Activated CD4-positive, CD25-positive, alpha-beta regulatory T cell treated with anti-CD3 and anti-CD28 coated beads, Interleukin-2, amount 50 U/mL, for 16 hours (primary cell): Measurements from ENCODE around the gene MCCD1.
A peak's percentile ranks its signal among the peaks of the same experiment; 100 is the strongest.

Experiments used
- DNase-seq: peaks from one replicate; pipeline ENCODE4 v3.0.0-alpha.2; 2020; ENCODE audit warnings: low read depth, low spot score

Gene MCCD1

DNA sequence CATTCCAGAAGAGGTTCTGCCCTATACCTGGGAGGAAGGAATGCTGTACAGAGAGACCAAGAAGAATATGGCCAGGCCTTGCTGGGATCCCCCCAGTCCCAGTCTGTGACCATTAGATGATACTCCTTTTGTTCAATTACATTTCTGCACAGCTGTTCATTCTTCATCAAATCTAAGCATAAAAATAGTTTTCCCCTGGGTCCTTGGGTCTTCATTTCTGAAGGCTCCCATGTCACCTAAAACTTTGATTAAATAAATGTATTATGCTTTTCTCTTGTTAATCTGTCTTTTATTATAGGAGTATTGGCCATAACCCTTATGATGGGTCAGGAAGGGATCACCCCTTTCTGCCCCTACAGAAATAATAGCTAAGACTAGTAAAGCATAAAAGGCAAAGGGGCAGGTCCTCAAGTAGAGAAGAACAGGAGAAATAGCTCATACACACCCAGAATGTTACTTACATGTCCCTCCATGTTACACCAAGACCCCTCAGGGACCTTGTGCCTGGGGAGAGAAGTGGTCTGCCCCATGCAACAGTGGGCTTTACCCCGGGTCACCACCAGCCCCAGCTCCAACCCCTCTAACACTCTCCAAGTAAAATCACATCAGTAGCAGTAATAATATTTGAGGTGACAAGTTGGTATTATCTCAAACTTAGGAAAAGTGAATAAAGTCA lies 41.2 kb downstream of the MCCD1 start:
- no peak for DNase-seq

DNA sequence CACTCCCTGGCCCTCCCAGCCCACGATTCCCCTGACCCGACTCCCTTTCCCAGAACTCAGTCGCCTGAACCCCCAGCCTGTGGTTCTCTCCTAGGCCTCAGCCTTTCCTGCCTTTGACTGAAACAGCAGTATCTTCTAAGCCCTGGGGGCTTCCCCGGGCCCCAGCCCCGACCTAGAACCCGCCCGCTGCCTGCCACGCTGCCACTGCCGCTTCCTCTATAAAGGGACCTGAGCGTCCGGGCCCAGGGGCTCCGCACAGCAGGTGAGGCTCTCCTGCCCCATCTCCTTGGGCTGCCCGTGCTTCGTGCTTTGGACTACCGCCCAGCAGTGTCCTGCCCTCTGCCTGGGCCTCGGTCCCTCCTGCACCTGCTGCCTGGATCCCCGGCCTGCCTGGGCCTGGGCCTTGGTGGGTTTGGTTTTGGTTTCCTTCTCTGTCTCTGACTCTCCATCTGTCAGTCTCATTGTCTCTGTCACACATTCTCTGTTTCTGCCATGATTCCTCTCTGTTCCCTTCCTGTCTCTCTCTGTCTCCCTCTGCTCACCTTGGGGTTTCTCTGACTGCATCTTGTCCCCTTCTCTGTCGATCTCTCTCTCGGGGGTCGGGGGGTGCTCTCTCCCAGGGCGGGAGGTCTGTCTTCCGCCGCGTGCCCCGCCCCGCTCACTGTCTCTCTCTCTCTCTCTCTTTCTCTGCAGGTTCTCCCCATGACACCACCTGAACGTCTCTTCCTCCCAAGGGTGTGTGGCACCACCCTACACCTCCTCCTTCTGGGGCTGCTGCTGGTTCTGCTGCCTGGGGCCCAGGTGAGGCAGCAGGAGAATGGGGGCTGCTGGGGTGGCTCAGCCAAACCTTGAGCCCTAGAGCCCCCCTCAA lies 43.5 kb downstream of the MCCD1 start, which contains the start of gene LTA:
Gene LTA (plus strand): TSS at position 249 of the 871 bp plus-strand sequence. CDS start 454 bp downstream, at position 703.
- peak; percentile 52 for DNase-seq

DNA sequence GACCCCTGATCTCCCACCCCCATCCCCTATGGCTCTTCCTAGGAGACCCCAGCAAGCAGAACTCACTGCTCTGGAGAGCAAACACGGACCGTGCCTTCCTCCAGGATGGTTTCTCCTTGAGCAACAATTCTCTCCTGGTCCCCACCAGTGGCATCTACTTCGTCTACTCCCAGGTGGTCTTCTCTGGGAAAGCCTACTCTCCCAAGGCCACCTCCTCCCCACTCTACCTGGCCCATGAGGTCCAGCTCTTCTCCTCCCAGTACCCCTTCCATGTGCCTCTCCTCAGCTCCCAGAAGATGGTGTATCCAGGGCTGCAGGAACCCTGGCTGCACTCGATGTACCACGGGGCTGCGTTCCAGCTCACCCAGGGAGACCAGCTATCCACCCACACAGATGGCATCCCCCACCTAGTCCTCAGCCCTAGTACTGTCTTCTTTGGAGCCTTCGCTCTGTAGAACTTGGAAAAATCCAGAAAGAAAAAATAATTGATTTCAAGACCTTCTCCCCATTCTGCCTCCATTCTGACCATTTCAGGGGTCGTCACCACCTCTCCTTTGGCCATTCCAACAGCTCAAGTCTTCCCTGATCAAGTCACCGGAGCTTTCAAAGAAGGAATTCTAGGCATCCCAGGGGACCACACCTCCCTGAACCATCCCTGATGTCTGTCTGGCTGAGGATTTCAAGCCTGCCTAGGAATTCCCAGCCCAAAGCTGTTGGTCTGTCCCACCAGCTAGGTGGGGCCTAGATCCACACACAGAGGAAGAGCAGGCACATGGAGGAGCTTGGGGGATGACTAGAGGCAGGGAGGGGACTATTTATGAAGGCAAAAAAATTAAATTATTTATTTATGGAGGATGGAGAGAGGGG lies 44.7 kb downstream of the MCCD1 start:
- no peak for DNase-seq

DNA sequence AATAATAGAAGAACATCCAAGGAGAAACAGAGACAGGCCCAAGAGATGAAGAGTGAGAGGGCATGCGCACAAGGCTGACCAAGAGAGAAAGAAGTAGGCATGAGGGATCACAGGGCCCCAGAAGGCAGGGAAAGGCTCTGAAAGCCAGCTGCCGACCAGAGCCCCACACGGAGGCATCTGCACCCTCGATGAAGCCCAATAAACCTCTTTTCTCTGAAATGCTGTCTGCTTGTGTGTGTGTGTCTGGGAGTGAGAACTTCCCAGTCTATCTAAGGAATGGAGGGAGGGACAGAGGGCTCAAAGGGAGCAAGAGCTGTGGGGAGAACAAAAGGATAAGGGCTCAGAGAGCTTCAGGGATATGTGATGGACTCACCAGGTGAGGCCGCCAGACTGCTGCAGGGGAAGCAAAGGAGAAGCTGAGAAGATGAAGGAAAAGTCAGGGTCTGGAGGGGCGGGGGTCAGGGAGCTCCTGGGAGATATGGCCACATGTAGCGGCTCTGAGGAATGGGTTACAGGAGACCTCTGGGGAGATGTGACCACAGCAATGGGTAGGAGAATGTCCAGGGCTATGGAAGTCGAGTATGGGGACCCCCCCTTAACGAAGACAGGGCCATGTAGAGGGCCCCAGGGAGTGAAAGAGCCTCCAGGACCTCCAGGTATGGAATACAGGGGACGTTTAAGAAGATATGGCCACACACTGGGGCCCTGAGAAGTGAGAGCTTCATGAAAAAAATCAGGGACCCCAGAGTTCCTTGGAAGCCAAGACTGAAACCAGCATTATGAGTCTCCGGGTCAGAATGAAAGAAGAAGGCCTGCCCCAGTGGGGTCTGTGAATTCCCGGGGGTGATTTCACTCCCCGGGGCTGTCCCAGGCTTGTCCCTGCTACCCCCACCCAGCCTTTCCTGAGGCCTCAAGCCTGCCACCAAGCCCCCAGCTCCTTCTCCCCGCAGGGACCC lies 45.6 kb downstream of the MCCD1 start:
- DNase-seq: no peak

DNA sequence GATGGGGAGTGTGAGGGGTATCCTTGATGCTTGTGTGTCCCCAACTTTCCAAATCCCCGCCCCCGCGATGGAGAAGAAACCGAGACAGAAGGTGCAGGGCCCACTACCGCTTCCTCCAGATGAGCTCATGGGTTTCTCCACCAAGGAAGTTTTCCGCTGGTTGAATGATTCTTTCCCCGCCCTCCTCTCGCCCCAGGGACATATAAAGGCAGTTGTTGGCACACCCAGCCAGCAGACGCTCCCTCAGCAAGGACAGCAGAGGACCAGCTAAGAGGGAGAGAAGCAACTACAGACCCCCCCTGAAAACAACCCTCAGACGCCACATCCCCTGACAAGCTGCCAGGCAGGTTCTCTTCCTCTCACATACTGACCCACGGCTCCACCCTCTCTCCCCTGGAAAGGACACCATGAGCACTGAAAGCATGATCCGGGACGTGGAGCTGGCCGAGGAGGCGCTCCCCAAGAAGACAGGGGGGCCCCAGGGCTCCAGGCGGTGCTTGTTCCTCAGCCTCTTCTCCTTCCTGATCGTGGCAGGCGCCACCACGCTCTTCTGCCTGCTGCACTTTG lies 46.7 kb downstream of the MCCD1 start, which contains the start of gene TNF:
Gene TNF (plus strand): TSS at position 231 of the 567 bp plus-strand sequence. CDS start 177 bp downstream, at position 408.
- peak; percentile 68 for DNase-seq

DNA sequence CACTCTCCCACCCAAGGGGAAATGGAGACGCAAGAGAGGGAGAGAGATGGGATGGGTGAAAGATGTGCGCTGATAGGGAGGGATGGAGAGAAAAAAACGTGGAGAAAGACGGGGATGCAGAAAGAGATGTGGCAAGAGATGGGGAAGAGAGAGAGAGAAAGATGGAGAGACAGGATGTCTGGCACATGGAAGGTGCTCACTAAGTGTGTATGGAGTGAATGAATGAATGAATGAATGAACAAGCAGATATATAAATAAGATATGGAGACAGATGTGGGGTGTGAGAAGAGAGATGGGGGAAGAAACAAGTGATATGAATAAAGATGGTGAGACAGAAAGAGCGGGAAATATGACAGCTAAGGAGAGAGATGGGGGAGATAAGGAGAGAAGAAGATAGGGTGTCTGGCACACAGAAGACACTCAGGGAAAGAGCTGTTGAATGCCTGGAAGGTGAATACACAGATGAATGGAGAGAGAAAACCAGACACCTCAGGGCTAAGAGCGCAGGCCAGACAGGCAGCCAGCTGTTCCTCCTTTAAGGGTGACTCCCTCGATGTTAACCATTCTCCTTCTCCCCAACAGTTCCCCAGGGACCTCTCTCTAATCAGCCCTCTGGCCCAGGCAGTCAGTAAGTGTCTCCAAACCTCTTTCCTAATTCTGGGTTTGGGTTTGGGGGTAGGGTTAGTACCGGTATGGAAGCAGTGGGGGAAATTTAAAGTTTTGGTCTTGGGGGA lies 47.4 kb downstream of the MCCD1 start:
- DNase-seq: no peak

DNA sequence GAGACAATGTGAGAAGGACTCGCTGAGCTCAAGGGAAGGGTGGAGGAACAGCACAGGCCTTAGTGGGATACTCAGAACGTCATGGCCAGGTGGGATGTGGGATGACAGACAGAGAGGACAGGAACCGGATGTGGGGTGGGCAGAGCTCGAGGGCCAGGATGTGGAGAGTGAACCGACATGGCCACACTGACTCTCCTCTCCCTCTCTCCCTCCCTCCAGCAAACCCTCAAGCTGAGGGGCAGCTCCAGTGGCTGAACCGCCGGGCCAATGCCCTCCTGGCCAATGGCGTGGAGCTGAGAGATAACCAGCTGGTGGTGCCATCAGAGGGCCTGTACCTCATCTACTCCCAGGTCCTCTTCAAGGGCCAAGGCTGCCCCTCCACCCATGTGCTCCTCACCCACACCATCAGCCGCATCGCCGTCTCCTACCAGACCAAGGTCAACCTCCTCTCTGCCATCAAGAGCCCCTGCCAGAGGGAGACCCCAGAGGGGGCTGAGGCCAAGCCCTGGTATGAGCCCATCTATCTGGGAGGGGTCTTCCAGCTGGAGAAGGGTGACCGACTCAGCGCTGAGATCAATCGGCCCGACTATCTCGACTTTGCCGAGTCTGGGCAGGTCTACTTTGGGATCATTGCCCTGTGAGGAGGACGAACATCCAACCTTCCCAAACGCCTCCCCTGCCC lies 48.3 kb downstream of the MCCD1 start:
- no peak for DNase-seq

DNA sequence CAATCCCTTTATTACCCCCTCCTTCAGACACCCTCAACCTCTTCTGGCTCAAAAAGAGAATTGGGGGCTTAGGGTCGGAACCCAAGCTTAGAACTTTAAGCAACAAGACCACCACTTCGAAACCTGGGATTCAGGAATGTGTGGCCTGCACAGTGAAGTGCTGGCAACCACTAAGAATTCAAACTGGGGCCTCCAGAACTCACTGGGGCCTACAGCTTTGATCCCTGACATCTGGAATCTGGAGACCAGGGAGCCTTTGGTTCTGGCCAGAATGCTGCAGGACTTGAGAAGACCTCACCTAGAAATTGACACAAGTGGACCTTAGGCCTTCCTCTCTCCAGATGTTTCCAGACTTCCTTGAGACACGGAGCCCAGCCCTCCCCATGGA lies 48.8 kb downstream of the MCCD1 start:
- no peak for DNase-seq

DNA sequence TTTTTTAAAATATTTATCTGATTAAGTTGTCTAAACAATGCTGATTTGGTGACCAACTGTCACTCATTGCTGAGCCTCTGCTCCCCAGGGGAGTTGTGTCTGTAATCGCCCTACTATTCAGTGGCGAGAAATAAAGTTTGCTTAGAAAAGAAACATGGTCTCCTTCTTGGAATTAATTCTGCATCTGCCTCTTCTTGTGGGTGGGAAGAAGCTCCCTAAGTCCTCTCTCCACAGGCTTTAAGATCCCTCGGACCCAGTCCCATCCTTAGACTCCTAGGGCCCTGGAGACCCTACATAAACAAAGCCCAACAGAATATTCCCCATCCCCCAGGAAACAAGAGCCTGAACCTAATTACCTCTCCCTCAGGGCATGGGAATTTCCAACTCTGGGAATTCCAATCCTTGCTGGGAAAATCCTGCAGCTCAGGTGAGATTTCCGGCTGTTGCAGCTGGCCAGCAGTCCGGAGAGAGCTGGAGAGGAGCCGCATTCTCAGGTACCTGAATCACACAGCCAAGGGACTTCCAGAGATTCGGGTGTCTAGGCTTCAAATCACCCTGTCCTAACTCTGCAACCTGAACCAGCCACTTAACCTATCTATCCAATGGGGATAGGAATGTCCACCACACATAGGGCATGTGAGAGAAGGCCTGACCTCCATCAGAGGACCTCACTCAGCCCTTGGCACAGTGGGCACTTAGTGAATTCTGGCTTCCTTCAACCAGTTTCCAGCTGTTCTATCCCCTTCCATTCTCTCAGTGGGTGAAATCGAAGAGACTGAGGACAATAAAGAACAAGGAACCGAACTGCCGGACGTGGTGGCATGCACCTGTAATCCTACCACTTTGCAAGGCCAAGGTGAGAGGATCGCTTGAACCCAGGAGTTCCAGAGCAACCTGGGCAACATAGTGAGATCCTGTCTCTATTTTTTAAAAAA lies 49.7 kb downstream of the MCCD1 start:
- DNase-seq: no peak

DNA sequence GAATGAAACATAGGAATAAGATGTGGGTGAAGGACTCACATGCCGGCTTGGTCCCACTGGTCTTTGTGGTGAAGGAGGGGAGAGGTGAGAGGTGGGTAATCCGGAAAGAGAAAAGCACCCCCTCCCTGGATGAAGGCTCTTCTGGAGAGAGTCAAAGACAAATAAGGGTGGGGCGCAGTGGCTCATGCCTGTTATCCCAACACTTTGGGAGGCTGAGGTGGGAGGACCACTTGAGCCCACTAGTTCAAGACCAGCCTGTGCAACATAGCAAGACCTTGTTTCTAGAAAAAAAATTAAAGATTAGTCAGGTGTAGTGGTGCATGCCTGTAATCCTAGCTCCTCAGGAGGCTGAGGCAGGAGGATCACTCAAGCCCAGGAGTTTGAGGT lies 50.4 kb downstream of the MCCD1 start:
- DNase-seq: no peak
